ENCODE results near the gene SLCO2A1. TPM values are rescaled to one million over a fixed set of nuclear protein-coding genes. Genes with fewer than 3 reads are reported as not detected.

SLCO2A1 gene
- total RNA-seq, 2 donors from 2014 or later: 26.3 to 34.8 TPM

DNA sequence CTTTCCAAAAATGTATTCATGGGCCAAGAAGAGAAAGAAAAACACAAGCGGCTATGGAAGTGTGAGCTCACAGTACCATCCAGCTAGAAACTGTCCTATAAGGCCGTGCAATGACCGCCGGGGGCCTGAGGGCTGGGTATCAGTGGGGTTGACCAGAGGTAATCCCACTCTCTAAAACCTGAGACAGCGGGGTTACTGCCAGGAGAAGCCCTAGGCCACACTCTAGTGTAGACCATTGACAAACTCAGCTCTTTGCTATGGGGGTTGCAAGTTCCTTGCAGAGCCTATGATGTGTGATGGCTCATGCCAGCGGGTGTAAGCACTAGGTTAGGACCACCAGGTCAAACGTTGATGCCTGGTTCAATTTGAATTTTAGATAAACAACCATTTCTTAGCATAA lies 25.9 kb upstream of the SLCO2A1 start:
- Histone ChIP-seq H3K27me3 (no peaks in the 10 kb centered on the region), H3K9ac (ENCODE audit: low read depth in 2 of 2, low read length in 2 of 2) (no peak overlapping the region), H3K4me3 (no peak overlapping the region), H3K27ac (no peak overlapping the region), H3K9me3 (no peaks in the 10 kb centered on the region), H3K36me3 (no peaks in the 10 kb centered on the region), H3K4me1 (peaks cover 8% of the 10 kb centered on the region)
- TF ChIP-seq, protein P1, sequence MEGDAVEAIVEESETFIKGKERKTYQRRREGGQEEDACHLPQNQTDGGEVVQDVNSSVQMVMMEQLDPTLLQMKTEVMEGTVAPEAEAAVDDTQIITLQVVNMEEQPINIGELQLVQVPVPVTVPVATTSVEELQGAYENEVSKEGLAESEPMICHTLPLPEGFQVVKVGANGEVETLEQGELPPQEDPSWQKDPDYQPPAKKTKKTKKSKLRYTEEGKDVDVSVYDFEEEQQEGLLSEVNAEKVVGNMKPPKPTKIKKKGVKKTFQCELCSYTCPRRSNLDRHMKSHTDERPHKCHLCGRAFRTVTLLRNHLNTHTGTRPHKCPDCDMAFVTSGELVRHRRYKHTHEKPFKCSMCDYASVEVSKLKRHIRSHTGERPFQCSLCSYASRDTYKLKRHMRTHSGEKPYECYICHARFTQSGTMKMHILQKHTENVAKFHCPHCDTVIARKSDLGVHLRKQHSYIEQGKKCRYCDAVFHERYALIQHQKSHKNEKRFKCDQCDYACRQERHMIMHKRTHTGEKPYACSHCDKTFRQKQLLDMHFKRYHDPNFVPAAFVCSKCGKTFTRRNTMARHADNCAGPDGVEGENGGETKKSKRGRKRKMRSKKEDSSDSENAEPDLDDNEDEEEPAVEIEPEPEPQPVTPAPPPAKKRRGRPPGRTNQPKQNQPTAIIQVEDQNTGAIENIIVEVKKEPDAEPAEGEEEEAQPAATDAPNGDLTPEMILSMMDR (IDR thresholded peaks at IDR 0.05): no peak
- DNase-seq: no peak
- intact Hi-C loops (cut with DNase I): no loop called here

DNA sequence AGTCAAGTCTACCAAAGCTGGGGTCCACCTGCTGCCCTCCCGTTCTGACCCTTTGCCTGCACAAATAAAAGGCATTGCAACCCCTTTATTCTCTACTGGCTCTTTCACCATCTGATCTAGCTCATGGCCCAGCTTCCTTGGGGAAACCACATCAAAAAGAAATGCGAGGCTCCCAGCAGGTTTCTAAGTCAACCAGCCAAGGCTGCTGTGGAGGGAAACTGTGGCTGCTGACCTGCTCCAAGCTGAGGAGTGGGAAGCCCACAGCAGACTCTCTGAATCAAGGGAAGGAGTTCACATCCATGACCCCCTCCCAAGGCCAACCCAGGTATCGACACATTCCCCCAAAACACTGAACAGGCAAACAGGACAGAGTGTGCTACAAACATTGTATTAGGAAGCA lies 25.2 kb upstream of the SLCO2A1 start:
- intact Hi-C loops (cut with DNase I): no loop called here
- Histone ChIP-seq H3K4me3 (no peak overlapping the region), H3K9ac (ENCODE audit: low read depth in 2 of 2, low read length in 2 of 2) (no peak overlapping the region), H3K27me3 (no peaks in the 10 kb centered on the region), H3K27ac (no peak overlapping the region), H3K9me3 (no peaks in the 10 kb centered on the region), H3K4me1 (peaks cover 3% of the 10 kb centered on the region), H3K36me3 (no peaks in the 10 kb centered on the region)
- TF ChIP-seq, protein P1 (IDR thresholded peaks at IDR 0.05): no peak
- DNase-seq: no peak

DNA sequence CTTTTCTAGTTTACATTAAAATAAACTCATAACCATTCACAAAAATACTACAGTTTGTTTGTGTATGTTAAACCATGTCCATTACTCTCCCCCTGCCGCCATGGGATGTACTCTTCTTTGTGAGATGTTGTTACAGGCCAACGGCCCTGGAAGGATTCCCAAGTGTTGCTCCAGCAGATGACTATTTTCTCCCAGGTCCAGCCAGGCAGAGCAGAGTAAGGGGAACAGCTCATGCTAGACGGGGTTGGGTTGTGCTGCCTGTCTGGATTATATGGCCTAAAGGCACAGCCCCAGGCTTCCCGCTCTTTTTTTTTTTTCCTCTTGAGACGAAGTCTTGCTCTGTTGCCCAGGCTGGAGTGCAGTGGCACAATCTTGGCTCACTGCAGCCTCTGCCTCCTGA lies 24.5 kb upstream of the SLCO2A1 start:
- intact Hi-C loops (cut with DNase I): no loop called here
- Histone ChIP-seq H3K27me3 (no peaks in the 10 kb centered on the region), H3K4me3 (no peak overlapping the region), H3K27ac (no peak overlapping the region), H3K9me3 (no peaks in the 10 kb centered on the region), H3K9ac (ENCODE audit: low read depth in 2 of 2, low read length in 2 of 2) (no peak overlapping the region), H3K36me3 (no peaks in the 10 kb centered on the region), H3K4me1 (peaks cover 3% of the 10 kb centered on the region)
- TF ChIP-seq, protein P1 (IDR thresholded peaks at IDR 0.05): no peak
- no peak for DNase-seq

DNA sequence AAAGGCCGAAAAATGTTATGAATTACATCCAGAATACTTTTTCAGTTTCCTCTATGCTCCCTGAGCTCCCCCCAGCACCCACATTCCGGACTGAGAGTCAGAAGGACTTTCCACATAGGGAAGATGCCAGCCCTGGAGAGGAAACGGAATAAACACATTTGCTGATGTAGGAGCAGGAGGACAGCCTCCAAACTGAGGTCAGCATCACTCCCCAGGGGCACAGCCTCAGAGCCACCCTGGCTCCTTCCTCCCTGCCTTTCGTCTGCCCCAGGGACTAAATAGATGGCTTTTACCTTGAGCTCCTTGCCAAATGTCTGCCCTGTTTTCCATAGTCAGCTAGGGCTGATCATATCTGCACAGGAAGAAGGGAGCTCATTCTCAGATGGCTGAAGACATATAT lies 22.6 kb upstream of the SLCO2A1 start:
- TF ChIP-seq, protein P1 (IDR thresholded peaks at IDR 0.05): no peak
- no peak for DNase-seq
- Histone ChIP-seq H3K36me3 (no peaks in the 10 kb centered on the region), H3K9me3 (no peaks in the 10 kb centered on the region), H3K4me3 (no peak overlapping the region), H3K4me1 (peaks cover 3% of the 10 kb centered on the region), H3K27ac (no peak overlapping the region), H3K9ac (ENCODE audit: low read depth in 2 of 2, low read length in 2 of 2) (no peak overlapping the region), H3K27me3 (no peaks in the 10 kb centered on the region)
- intact Hi-C loops (cut with DNase I): no loop called here

DNA sequence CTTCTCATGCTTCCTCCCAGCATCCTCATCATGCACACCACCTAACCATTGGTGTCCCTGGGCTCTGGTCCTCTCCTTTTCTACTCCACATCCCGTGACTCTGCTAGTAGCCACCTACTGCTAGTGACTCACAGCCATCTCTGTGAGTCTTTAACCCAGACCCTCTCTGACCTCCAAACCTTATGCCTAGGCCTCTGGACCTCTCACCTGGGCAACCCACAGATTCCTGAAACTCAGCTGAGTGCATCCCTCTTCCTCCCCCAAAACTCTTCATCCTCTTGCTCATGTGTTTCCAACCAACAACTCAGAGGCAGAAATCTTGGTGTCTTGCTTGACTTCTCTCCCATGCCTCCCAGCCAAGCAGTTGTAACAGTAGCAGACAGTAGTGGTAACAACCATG lies 20.0 kb upstream of the SLCO2A1 start:
- TF ChIP-seq, protein P1 (IDR thresholded peaks at IDR 0.05): no peak
- intact Hi-C loops (cut with DNase I): no loop called here
- Histone ChIP-seq H3K9ac (ENCODE audit: low read depth in 2 of 2, low read length in 2 of 2) (no peak overlapping the region), H3K4me3 (no peak overlapping the region), H3K9me3 (no peaks in the 10 kb centered on the region), H3K27ac (no peak overlapping the region), H3K27me3 (no peaks in the 10 kb centered on the region), H3K4me1 (no peaks in the 10 kb centered on the region), H3K36me3 (no peaks in the 10 kb centered on the region)
- DNase-seq: no peak

Data from colonic mucosa (tissue), 4 donors.